T follicular helper cell (primary cell): ENCODE data around the gene MTOR.
"Not testable (repeated sequence)": the region's sequence is repeated elsewhere in the genome, so short reads cannot be mapped to it uniquely, and the experiment has no call there.

Experiments used
- DNase-seq: peaks from one replicate; pipeline ENCODE4 v3.0.0-alpha.2; 2020; ENCODE audit warnings: low read depth

Gene MTOR

DNA sequence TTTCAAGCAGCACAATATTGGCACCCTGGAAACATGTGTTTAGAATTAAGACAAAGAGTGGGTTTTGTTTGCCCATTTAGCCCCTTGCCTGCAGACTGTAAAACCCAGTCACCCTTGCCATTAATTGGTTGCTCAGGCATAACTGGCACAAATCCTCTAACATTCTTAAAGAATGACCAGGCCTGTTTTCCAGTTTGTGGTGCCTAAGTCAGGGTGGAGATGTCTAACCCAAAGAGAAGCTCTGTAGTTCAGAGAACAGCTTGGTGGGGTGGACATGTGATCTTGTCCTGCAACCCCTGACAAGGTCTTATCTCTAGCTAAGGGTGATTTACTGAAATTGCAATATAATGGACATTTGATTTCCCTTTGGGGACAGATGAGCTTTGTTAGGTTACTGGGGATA is 82.0 kb downstream of the MTOR start:
- DNase-seq: no peak

DNA sequence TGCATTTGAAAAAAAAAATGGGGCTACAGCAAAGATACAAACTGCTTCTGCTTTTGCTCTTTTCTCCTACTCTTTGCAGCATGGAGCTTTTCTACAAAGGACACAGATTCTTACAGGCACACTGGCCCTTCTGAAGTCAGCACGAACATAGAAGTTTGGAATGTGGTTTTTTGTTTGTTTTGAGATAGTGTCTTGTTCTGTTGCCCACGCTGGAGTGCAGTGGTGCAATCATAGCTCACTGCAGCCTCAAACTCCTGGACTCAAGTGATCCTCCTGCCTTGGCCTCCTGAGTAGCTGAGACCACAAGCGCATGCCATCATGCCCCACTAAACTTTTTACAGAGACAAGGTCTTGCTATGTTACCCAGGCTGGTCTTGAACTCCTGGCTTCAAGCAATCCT is 82.6 kb downstream of the MTOR start:
- DNase-seq: not testable (repeated sequence)

DNA sequence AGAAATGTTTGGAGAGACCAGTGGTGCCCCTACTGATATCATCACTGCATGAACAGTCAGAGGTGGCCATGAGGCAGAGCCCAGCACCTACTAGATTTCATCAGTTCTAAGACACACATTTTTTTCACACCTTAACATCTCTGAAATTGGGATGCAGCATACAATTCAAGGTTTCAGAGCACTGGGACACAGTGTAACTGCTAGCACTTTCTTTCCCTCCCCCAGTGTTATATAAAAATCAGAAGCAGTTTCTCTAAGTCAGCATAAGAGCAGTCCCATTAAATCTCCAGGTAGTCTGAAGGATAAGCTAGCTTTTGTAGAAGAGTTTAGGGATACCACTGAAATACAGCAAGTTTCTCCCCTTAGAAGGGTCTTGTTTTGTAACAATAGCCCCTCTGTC is 83.2 kb downstream of the MTOR start:
- DNase-seq: no peak

DNA sequence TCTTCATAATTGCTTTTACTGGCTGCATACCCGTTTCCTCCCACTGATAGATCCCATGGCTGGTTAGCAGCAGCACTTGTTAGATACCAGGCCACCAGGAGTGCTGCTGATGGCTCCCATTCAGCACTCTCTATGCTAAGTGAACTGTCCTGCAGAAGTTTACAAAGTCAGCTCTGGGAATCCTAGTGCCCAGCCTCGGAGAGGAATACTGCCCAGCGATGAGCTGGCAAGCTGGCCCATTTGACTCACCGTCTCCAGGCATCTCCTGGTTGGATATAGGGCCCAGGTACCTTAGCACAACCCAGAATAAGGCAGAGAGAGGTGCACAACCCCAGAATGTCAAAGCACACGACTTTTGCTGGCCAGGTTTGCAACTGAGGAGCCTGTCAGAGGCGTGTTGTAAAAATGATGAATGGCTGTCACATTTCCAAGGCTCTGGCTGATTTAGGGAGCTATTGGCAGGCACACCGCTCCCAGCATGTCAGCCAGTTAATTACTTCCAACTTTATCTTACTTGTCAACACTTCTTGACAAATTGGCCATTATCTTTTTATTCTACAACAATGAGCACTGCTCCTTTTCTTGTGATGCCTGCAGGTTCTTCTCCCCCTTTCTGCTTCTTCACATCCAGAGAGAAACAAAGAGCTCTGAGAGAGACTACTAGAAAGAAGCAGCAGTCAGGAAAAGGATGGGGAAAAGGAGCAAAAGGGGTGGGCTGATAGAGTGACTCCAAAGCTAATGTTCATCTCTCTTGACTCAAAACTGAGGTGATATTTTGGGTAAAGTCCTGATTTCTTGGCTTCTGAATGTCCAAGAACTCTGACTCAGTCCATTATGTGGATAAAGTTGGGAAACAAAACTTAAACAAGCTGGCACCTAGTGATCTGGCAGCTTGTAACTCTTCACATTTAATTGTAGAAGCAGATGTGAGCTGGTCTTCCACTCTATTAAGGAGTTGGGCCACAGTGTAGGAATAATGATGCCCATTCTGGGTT is 84.0 kb downstream of the MTOR start:
- DNase-seq: no peak

- no peak for DNase-seq
These were observed 86.2 kb downstream of the MTOR start for GRCh38 chr1:11176081-11176706.

- DNase-seq: no peak
These were observed 86.9 kb downstream of the MTOR start for GRCh38 chr1:11175461-11175860.

DNA sequence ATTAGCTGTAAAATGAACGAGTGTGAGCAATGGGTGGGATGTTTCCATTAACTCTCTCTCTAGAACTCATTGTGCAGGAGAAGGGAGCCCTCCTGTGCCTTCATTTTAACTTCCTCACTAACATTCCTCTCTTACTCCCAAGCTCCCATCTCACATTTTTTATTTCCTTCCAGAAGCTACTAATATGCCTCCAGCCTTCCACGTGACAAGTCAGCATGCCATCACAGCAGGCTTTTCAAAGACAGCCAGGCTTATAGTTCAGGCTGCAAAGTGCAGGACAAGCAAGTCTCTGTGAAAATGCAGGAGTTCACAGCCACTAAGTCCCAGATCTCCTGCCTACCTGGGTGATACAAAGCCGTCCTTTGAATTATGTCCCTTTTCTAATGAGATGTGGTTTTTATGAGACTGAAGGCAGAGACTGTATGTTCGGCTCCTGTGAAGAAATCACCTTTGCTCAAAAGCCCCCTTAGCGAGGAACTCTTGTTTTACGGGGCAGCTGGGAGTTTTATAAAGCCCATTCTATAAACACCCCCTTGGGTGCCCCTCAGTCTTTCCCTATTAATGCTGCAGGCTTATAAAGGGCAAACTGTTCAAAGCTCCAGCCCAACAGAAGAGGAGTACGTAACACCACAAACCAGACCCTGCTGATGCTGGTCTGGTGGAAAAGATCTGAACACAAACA is 87.9 kb downstream of the MTOR start:
- DNase-seq: no peak

DNA sequence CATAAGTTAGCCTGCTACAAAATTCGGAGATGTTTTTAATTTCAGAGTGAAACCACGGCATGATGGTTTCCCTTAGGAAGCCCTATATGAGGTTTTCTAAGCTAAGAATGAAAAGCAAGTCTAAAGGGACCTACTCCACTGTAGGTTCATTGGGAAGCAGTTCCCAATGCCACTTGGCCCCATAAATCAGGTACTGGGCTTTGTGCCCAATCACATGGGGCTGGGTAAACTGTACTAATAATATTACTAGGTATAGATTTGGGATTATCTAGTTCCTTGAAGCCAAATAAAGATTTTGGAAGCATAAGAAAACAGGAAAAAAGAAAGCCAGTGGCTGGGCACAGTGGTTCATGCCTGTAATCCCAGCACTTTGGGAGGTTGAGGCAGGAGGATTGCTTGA is 92.2 kb downstream of the MTOR start:
- no peak for DNase-seq

DNA sequence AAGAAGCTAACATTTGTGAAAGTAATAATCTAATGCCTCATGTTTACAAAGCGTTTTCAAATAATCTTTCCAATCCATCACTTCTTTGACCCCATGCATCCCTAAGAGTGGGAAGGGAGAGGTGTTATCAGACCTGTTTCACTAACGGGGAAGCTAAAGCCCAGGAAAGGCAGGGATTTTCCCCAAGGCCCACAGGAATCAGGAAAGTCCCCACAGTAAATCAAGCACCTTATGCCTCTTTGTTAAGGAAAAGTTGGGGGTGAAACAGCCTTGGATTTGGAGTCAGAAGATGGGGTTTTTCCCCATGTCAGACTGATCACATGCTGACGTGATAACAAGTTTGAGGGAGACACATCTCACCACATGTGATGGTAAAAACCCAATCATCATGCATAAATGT is 93.1 kb downstream of the MTOR start:
- no peak for DNase-seq

DNA sequence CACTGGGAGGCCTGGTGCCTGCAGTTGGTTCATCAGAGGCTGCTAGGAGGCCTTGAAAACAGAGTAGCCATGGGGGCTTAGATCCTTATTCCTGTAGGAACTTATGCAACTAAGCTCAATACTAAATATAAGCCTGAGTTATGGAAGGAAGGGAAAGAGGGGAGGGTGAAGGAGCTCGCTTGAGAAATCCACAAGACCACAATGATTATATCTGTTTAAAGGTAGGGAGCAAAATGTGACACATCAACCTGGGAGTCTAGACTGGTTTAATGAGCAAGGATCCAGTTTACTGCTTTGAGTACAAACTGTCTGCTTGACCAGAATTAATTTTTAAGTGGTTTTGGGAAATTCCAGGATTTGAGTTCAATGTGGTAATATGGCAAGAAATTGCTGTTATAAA is 93.6 kb downstream of the MTOR start:
- no peak for DNase-seq

- not testable (repeated sequence) for DNase-seq
These were observed 95.6 kb downstream of the MTOR start for GRCh38 chr1:11166744-11167143.

GRCh38 chr1:11162752-11163151 is 99.6 kb downstream of the MTOR start:
- not testable (repeated sequence) for DNase-seq

GRCh38 chr1:11158720-11159321 is 103.5 kb downstream of the MTOR start:
- no peak for DNase-seq

DNA sequence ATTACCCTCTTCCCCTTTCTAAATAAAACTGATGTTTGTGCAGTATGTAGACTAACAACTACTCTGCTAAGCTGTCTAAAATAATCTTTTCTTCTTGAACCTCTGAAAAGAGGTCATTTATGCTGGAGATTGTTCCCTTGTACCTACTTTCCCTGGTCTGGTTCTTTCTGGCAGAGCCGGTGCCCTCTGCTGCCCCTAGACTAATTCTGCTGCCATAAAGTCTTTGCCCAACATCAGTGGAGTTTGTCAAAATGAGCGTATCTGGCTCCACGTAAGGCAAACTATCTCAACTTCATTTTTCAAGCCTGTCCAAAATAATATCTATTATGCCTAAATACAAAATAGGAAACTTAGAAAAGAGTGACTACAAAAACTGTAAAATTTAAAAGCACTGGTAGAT is 104.1 kb downstream of the MTOR start:
- no peak for DNase-seq

- no peak for DNase-seq
These were observed 104.5 kb downstream of the MTOR start for GRCh38 chr1:11157867-11158266.

- no peak for DNase-seq
These were observed 105.0 kb downstream of the MTOR start for GRCh38 chr1:11157394-11157793.

DNA sequence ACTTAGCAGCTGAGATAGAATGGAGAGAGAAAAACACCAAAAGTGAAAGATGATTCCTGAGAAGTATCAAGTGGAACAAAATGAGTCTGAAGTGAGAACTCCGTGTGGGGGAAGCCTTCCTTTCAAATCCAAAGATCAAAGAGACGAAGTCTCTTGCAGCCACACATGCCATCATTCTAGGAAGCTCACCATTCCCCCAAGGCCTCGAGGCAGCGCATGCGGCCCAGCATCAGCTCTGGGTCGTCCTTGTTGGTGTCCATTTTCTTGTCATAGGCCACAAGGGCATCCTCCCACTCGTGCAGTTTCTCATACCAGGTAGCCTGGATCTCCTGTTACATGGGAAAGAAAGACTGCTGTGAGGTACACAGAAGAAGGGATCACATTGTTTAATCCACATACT is 105.4 kb downstream of the MTOR start:
- DNase-seq: no peak

DNA sequence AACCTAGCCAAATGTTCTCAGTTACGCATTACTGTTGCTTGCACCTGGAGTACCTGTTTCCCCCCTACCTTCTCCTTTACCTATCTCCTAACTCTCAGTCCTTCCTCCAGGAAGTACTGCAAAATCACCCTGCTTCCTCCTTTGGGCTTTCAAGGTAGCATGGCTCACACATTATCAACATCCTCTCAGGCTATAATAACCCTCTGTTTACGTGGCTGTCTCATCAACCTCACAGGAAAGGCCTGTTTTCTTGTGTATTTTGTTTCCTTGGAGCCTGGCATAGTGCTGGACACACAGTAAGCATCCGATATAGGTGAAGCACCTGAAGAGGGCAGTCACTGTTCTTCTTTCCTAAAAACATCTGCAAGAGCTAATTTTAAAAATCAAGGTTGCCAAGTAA is 105.9 kb downstream of the MTOR start:
- DNase-seq: no peak

GRCh38 chr1:11153184-11153583 is 109.2 kb downstream of the MTOR start:
- DNase-seq: no peak

GRCh38 chr1:11152755-11153154 is 109.6 kb downstream of the MTOR start:
- no peak for DNase-seq

- no peak for DNase-seq
These were observed 110.3 kb downstream of the MTOR start for GRCh38 chr1:11151826-11152612.

DNA sequence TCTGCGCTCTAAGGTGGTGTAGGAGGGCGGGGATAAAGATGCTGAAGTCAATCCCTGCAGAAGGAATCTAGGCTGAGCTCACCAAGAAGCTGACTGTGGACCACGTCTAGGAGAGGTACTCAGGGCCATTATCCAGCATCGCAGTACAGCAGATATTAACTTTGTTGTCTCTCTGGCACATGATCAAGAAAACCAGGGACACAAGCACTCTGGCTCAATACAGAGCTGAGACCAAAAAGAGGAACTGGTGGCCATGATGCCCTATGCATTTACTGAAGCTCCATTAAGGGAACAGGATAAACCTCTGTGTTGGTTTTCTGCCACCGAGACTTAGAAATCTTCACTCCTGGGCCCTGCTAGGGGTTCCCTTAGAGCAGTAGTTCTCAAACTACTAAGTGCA is 111.2 kb downstream of the MTOR start:
- no peak for DNase-seq
